Activated CD4-positive, alpha-beta T cell treated with anti-CD3 and anti-CD28 coated beads, Interleukin-2, amount 50 U/mL, for 16 hours (primary cell): Measurements from ENCODE around the gene HSD17B8.

ENCODE experiments used
- DNase-seq: peaks from one replicate; pipeline ENCODE4 v3.0.0-alpha.2; 2020

HSD17B8 gene

DNA sequence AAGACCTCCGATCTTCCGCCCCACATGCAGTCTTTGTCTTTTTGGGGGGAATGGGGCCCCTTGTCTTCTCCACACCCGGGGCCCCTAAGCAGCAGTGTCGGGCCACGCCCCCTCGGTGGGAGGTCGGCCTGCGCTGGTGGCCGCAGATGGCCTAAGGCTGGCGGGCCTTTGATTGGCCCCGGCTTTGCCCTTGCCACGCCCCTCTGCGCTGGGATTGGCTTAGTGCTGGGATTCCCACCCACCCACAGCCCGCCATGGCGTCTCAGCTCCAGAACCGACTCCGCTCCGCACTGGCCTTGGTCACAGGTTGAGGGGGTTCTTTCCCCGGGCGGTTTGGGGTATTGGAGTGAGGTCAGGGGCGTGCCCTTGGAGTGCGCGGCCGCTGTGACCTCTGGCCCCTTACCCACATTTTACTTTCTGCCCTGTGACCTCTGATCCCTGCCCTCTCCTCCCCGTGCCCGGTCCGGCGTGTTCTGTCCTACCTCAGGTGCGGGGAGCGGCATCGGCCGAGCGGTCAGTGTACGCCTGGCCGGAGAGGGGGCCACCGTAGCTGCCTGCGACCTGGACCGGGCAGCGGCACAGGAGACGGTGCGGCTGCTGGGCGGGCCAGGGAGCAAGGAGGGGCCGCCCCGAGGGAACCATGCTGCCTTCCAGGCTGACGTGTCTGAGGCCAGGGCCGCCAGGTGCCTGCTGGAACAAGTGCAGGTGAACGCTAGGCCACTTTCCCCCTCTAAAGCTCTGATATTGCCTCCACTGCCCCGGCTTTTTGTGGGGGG lies at the start of gene HSD17B8:
Gene HSD17B8 (plus strand): TSS at position 241 of the 776 bp plus-strand sequence. CDS start 14 bp downstream, at position 255.
- DNase-seq, result peak; percentile 95

GRCh38 chr6:33156561-33156960 lies 47.9 kb upstream of the HSD17B8 start:
- no peak for DNase-seq

DNA sequence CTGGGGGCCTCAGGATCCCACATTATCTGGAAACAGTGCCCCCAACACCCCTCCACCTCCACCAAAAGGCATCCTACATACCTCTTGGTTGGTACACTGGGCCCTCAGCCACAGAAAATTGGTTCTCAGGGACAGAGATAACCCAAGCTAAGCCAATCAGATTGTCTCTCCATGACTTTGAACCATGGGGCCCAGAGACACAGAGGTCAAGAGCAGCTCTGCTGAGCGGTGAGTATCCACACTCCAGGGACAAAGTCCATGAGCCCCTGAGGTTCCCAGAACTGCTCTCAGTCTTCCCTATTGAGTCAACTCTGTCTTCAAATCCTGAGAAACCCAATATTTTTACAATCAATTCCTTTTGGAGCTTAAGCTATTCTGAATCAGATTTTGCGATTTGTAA lies 47.5 kb upstream of the HSD17B8 start:
- DNase-seq, result no peak

DNA sequence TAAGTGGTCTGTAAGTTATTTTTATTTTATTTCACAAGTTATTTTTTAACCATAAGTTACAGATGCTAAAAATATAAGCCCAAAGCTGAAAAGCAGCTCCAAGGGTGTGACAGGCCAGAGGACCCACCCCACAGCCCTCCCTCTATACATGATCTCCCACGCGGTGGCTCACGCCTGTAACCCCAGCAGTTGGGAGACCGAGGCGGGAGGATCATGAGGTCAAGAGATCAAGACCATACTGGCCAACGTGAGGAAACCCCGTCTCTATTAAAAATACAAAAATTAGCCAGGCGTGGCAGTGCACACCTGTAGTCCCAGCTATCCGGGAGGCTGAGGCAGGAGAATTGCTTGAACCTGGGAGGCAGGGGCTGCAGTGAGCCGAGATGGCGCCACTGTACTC lies 44.4 kb upstream of the HSD17B8 start:
- no peak for DNase-seq

GRCh38 chr6:33160728-33161344 lies 43.6 kb upstream of the HSD17B8 start:
- no peak for DNase-seq

DNA sequence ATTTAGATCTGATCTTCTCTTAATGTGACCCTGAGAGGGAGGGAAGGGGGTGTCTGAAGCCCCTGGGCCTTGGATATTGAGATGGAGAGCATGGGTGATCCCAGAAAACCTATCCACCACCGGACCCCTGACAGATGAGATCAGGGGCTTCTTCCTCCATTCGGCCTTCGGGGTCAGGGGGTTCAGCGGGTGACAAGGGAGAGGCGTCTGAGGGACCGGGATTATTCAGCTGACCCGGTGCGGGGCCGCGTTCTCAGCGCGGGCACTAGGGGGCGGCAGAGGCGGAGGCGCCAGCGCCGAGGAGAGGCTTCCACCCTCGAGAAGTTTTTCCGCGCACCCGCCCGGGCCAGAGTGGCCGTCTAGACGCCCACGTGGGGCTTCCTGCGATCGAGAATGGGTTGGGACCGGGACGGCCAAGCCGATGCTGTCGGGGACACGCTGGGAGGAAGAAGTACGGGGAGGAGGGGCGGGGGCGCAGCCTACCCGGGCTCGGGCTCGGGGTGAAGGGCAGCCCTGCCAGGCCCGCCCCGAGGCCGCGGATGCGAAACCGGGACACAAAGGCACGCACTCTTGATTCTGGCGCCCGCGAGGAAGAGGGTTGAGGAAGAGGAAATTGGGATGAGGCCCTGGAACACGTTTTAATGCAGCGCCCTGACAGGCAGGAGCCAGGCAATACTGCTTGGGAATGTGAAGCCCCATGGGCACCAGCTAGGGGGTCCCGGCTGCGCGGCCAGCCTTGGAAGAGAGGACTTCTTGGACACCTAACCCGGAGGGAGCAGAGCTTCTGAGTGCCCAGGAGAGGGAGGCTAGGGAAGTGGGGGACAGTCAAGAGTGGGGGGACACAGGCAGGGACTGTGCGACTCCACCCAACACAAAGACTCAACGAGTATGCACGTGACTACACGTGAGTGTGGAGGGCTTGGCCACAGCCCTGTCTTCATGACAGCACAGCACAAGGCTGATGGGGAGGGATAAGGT lies 42.8 kb upstream of the HSD17B8 start:
- DNase-seq, result peak; percentile 87

DNA sequence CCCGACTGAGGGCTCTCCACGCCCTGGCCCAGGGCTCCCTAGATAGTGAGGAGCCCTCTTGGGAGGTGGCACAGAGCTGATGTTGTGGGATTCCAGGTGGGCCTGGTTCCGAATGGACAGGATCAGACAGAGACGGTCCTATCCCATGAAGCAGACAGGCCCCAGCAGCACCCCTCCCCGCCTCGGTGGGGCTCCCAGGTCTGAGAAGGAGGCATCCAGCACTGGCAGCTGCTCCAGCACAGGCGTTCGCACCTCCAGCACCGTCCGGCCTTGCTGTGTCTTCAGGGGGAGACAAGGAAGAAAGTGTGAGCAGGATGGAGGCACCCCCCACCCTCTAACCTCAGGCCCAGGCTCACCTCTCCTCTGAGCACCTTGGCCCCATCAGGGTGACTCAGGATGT lies 40.9 kb upstream of the HSD17B8 start:
- DNase-seq, result no peak

DNA sequence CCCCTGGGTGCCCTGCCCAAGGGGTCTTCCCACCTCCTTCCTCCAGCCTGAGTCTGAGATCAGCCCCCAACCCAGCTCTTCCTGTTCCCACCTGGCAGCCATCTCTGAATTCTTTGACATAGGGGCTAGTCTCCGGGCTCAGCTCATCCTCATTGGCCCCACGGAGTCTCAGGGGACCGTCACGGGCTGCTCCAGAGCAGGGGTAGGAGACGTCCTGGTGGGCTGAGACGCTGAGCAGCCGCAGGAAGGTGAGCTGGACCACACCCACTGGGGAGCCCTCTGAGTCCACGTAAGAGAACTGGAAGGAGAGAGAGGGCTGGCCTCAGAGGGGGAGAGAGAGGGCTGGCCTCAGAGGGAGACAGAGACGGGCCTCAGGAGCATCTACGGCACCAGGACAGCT lies 40.3 kb upstream of the HSD17B8 start:
- no peak for DNase-seq

DNA sequence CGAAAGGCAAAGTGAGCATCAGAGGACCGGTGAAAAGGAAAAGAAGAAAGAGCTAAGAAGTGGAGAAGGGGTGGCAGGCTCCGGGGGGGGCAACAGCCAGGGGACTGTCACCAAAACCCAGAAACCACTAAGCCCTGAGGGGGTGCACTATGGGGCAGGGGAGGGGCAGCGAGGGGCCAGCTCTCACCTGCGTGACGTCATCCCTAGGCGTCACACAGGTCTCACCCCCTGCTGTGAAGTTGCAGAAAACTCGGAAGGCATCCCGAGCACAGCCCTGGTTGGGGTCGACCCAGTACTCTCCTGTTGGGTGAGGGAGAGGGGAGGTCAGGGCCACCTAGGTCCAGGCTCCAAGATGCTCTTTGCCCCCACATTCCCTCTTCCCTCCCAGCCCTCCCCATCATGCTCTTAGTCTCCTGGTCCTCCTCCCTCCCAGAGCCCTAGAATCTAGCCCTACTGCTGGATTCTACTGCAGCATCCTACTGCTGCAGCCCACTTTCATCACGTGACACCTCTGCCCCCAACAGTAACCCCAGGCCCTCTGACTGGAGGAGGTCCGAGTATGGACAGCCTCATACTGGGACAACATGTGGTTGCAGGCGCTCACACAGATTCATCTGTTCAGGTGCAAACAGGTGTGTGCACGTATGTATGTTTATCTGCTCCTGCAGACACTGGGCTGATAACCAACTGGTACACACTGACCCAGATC lies 39.6 kb upstream of the HSD17B8 start:
- DNase-seq, result no peak

GRCh38 chr6:33165581-33166258 lies 38.7 kb upstream of the HSD17B8 start:
- no peak for DNase-seq

DNA sequence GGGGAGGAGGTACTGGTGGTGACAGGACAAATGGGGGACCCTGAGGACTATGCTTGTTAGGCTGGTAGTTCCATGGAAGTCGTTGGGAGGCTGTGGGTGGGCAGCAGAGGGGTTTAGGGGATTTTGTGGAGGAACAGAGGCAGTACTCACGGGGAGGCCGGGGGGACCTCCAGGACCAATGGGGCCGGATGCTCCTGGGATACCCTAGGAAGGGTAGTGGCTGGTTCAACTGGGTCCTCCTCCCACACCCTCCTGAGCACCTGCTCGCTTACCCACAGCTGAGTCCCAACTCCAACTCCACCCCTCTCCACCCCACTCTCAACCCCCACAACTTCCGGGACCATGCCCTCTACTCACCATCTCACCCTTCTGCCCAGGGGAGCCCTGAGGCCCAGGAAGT lies 38.1 kb upstream of the HSD17B8 start:
- no peak for DNase-seq

GRCh38 chr6:33166811-33167210 lies 37.6 kb upstream of the HSD17B8 start:
- no peak for DNase-seq

DNA sequence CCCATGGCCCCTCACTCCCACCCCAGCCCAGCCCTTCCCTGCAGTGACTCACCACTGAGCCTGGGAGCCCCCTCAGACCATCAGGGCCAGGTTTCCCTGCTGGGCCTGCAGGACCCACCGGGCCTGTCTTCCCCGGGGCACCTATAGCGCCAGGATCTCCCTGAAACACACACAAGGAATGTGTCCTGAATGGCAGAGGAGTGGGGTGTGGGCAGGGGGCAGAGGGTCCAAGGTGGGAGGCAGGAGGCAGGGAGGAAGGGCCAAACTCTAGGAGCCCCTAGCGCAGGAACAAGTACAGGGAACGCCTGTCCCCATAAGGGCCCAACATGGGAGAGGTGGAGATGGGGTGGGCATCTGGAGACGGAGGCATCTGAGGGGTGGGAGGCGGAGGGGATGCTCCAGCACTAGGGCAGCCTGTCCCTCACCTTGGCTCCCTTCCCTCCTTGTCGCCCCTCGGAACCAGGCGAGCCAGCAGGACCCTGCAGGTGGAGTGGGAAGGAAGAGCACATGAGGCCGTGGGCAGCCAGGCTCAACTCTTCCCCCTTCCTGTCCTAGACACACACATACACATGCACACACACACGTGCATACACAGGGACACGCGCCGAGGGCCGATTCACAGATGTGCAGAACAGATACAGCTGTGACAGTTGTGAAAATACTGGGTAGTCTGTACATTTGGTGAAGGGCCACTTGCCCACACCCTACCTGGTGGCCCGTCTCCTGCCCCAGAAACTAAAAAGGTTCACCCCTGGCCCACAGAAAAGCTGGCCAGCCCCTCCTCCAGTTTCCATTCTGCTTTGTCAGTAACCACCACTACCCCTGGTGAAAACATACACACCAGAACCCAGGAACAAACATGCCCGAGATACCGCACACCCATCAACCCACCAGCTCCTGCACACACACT lies 36.8 kb upstream of the HSD17B8 start:
- no peak for DNase-seq

DNA sequence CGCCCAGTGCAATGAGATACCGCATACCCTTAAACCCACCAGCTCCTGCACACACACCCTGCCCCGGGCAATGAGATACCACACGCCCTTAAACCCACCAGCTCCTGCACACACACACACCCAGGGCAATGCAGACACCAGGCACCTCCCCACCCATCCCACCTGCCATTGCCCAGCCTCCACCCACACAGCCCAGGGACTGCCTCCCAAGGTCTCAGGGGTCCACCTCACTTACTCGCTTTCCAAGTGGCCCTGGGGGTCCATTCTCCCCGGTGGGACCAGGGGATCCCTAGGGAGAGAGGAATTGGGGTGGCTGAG lies 36.2 kb upstream of the HSD17B8 start:
- DNase-seq, result no peak

DNA sequence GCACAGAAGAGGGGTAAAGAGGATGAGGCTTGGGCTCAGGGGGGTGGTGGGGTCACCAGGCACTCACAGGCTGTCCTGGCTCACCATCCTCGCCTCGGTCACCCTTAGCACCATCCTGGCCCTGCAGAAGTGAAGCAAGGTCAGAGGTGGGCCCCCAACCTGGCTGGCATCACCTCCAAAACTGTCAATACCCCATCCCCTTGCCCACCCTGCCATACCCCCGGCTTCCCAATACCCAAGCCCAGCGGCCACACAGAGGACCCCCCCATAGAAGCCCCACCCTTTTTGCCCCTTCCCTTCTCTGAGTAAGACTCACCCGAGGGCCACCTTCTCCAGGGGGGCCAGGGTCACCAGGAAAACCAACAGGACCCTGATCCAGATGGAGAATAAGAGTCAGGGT lies 35.8 kb upstream of the HSD17B8 start:
- DNase-seq, result no peak

DNA sequence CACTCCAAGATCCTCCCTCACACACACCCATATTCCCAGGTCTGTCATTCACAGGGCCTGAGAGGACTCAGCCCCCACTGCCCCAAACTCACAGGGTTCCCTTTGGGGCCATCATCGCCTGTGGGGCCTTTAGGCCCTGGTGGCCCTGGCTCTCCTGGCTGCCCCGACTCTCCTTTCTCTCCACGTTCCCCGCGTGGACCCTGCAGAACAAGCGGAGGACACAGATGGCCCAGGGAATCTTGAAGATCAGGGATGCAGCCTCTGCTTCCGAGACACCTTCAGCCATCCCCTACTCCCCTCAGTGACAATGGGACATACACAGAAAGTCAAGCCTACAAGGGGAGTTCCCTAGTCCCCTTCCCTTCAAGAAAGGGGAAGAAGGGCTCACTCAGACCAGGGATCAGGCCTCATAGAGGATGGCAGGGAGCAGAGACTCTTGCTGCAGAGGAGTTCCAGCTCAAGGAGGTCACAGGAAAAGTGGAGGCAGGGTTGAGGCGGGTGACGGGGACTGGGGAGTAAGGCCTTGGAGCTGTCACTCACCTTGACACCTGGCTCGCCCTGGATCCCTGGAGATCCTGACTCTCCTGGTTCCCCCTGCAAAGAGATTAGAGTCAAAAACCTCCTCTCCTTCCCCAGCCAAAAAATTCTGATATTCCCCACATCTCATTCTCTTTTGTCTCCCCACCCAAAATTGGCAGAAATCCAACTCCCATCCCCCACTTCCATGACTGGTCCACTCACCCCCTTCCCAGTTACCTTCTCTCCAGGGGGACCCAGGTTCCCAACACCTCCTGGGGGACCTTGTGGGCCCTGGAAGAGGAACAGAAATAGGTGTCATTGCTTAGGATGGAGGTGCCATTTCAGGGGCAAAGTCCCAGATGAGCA lies 34.9 kb upstream of the HSD17B8 start:
- DNase-seq, result no peak

DNA sequence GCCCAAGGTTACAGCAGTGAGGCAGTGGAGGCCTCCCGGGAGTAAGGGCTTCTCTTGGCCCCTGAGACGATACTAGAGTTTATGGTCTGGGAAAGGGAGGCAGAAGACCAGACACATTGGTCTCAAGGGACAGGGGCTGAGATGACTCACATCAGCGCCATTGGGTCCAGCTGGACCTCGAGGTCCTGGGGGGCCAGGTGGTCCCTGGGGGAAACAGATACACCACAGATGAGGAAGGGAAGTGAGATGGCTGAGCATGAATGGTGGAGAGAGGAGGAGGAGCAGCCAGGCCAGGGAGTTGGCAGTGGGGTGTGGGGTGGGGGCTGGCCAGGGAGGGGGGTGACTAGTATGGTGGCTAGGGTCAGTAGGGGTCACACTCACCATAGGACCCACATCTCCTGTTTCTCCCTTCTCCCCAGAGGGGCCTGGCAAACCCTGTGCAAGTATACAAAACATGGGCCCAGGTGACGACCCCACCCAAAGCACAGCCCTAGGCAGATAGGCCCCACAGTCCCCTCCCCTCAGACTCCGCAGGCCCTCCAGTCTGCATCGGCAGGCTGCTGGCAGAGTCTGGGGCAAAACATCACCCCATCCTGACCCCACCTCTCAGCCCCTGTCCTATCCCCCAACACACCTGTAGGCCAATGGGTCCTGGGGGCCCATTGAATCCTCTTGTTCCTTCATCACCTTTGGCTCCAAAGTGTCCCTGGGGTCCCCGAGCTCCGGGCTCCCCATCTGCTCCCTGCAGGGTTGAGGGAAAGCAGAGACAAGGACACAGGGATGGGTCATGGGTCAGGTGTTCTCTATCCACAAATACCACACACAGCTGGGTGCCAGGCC lies 34.1 kb upstream of the HSD17B8 start:
- no peak for DNase-seq

- no peak for DNase-seq
Measured at GRCh38 chr6:33171016-33171879, 33.2 kb upstream of the HSD17B8 start.
